ENCODE results near the gene CSTF3. TPM values are rescaled to one million over a fixed set of nuclear protein-coding genes. Genes with fewer than 3 reads are reported as not detected.

CSTF3 gene
- total RNA-seq, 2 donors from 2014 or later = 20.6 to 28.4 TPM

Other genes with a start within 250 kb of the CSTF3 start
- 1 to 10 TPM in 1 of 2 donors, under 1 TPM in 1; 0.41 to 2.0 TPM for gene DEPDC7, start 145.6 kb downstream of the CSTF3 start, total RNA-seq
- gene TCP11L1, start 121.9 kb downstream of the CSTF3 start, total RNA-seq = 10 to 100 TPM; 13.3 to 14.6 TPM
- gene HIPK3, start 95.9 kb upstream of the CSTF3 start, total RNA-seq = 10 to 100 TPM; 31.9 to 36.5 TPM
- gene KIAA1549L, start 214.6 kb upstream of the CSTF3 start, total RNA-seq = not detected